NK-92 (cell line): ENCODE measurements around the gene EIF3J.

Source experiments
- DNase-seq: peaks from one replicate; lab custom pipeline; 2025; ENCODE audit not compliant: unreplicated experiment; lab: John Stamatoyannopoulos, UW

The EIF3J gene

GRCh38 chr15:44591326-44591725, 54.4 kb downstream of the EIF3J start:
- DNase-seq, result no peak

GRCh38 chr15:44593042-44593736, 56.2 kb downstream of the EIF3J start:
- DNase-seq, result no peak

- no peak for DNase-seq
Observed at GRCh38 chr15:44595246-44595645, 58.3 kb downstream of the EIF3J start.

GRCh38 chr15:44595656-44596510, 58.9 kb downstream of the EIF3J start:
- DNase-seq, result no peak

- no peak for DNase-seq
Observed at GRCh38 chr15:44596511-44597010, 59.6 kb downstream of the EIF3J start.

GRCh38 chr15:44598066-44598465, 61.1 kb downstream of the EIF3J start:
- no peak for DNase-seq

GRCh38 chr15:44598892-44599291, 61.9 kb downstream of the EIF3J start:
- DNase-seq, result no peak

- DNase-seq, result no peak
Observed at GRCh38 chr15:44603126-44603525, 66.2 kb downstream of the EIF3J start.

- DNase-seq, result no peak
Observed at GRCh38 chr15:44606740-44607139, 69.8 kb downstream of the EIF3J start.
